Vagina (tissue), 2 donors: ENCODE results near the gene MYO1H. TPM values are rescaled to one million over a fixed set of nuclear protein-coding genes. Genes with fewer than 3 reads are reported as not detected.
A peak's percentile ranks its signal among the peaks of the same experiment; 100 is the strongest.

Source experiments
- DNase-seq, 2 donors: peaks; one replicate each; pipeline ENCODE4 v3.0.0-alpha.2; 2017; ENCODE audit errors: extremely low spot score in 2 of 2
- H3K27ac ChIP-seq: fragments of 200-600 bp; sonication (generic); one replicate; pipeline ENCODE4 v1.5.1; 2019
- H3K27me3 ChIP-seq: fragments of 200-600 bp; sonication (generic); one replicate; pipeline ENCODE4 v1.5.1; 2019
- H3K36me3 ChIP-seq, 2 donors: fragments of 200-600 bp; sonication (generic); one replicate each; pipeline ENCODE4 v1.5.1; 2017 to 2019
- H3K4me1 ChIP-seq: fragments of 200-600 bp; sonication (generic); one replicate; pipeline ENCODE4 v1.5.1; 2019
- H3K4me3 ChIP-seq, 2 donors: fragments of 200-600 bp; sonication (generic); 1 replicate in 1 of 2; 2 replicates in 1 of 2; pipeline ENCODE4 v1.5.1; 2016 to 2019
- H3K9me3 ChIP-seq: fragments of 200-600 bp; sonication (generic); one replicate; pipeline ENCODE4 v1.5.1; 2019
- CTCF ChIP-seq, 3 experiments: fragments of 450-650 bp in 2 of 3; fragments of 200-600 bp in 1 of 3; sonication (generic) in 1 of 3; IDR thresholded peaks; one replicate each; pipeline ENCODE4 v1.5.1; 2017 to 2019; ENCODE audit warnings: antibody characterized with exemption in 3 of 3, mild to moderate bottlenecking in 2 of 3, moderate library complexity in 2 of 3
- POLR2A ChIP-seq, 2 donors: fragments of 450-650 bp; IDR thresholded peaks; one replicate each; pipeline ENCODE4 v1.6.1; 2017; ENCODE audit warnings: antibody characterized with exemption in 2 of 2, mild to moderate bottlenecking in 2 of 2, moderate library complexity in 2 of 2
- POLR2AphosphoS5 ChIP-seq, 2 donors: sonication (generic); formaldehyde crosslinking; IDR thresholded peaks; one replicate each; pipeline ENCODE4 v1.9.0; 2017; ENCODE audit warnings: antibody characterized with exemption in 2 of 2, mild to moderate bottlenecking in 2 of 2, low read depth in 1 of 2; ENCODE audit not compliant: insufficient read depth in 1 of 2
- intact Hi-C: fragments of 100-400 bp; cut with DNase I; formaldehyde crosslinking; loops from one replicate; pipeline ENCODE4 v1.15.1; 2023
- total RNA-seq: library from RNA; depleted of rRNA; stranded (reverse); fragments of >200 nt; gene quantifications from one replicate; pipeline ENCODE4 v1.2.3, GENCODE V29; 2016

MYO1H gene
- total RNA-seq, 1 donor from 2014 or later: not detected

GRCh38 chr12:109448272-109448671 lies 100.6 kb downstream of the MYO1H start:
- TF ChIP-seq POLR2A (IDR thresholded peaks at IDR 0.05): no peak
- no peak for TF ChIP-seq CTCF (IDR thresholded peaks at IDR 0.05)
- no peak for TF ChIP-seq POLR2AphosphoS5 (IDR thresholded peaks at IDR 0.05; ENCODE audit: insufficient read depth in 1 of 2, low read depth in 1 of 2)
- DNase-seq: no peak
- intact Hi-C loops: no loop called here
- H3K4me1 ChIP-seq: peaks cover 43% of the 10 kb centered on the region
- H3K4me3 ChIP-seq: no peak overlapping the region
- H3K27ac ChIP-seq: no peak overlapping the region
- H3K9me3 ChIP-seq: no peaks in the 10 kb centered on the region
- no peaks in the 10 kb centered on the region for H3K27me3 ChIP-seq
- peaks cover 0 to 40% of the 10 kb centered on the region in 2 donors for H3K36me3 ChIP-seq

- peak overlapping the region; percentile 1 for H3K27ac ChIP-seq
- no peak for TF ChIP-seq CTCF (IDR thresholded peaks at IDR 0.05)
- no peak for TF ChIP-seq POLR2AphosphoS5 (IDR thresholded peaks at IDR 0.05; ENCODE audit: insufficient read depth in 1 of 2, low read depth in 1 of 2)
- TF ChIP-seq POLR2A (IDR thresholded peaks at IDR 0.05): no peak
- DNase-seq: no peak
- H3K27me3 ChIP-seq: no peaks in the 10 kb centered on the region
- no peak overlapping the region for H3K4me3 ChIP-seq
- intact Hi-C loops: no loop called here
- no peaks in the 10 kb centered on the region for H3K9me3 ChIP-seq
- peaks cover 43% of the 10 kb centered on the region for H3K4me1 ChIP-seq
- H3K36me3 ChIP-seq: peaks cover 0 to 46% of the 10 kb centered on the region in 2 donors
Measured at GRCh38 chr12:109448707-109449390, 101.1 kb downstream of the MYO1H start.

- H3K27ac ChIP-seq: no peak overlapping the region
- H3K36me3 ChIP-seq: peaks cover 0 to 57% of the 10 kb centered on the region in 2 donors
Measured at GRCh38 chr12:109449845-109450532, 102.3 kb downstream of the MYO1H start.

GRCh38 chr12:109450980-109451379 lies 103.3 kb downstream of the MYO1H start:
- no peak for TF ChIP-seq POLR2A (IDR thresholded peaks at IDR 0.05)
- H3K4me3 ChIP-seq: no peak overlapping the region
- peaks cover 27% of the 10 kb centered on the region for H3K4me1 ChIP-seq
- no peak for DNase-seq
- intact Hi-C loops: no loop called here
- H3K27ac ChIP-seq: no peak overlapping the region
- H3K36me3 ChIP-seq: peaks cover 0 to 67% of the 10 kb centered on the region in 2 donors
- no peaks in the 10 kb centered on the region for H3K9me3 ChIP-seq
- H3K27me3 ChIP-seq: no peaks in the 10 kb centered on the region

More at GRCh38 chr12:109449845-109450532, 102.3 kb downstream of the MYO1H start:
- intact Hi-C loops: no loop called here
- Histone ChIP-seq H3K4me3 (no peak overlapping the region), H3K27me3 (no peaks in the 10 kb centered on the region), H3K9me3 (no peaks in the 10 kb centered on the region), H3K4me1 (peaks cover 37% of the 10 kb centered on the region)
- TF ChIP-seq POLR2A (IDR thresholded peaks at IDR 0.05) (no peak), POLR2AphosphoS5 (IDR thresholded peaks at IDR 0.05; ENCODE audit: insufficient read depth in 1 of 2, low read depth in 1 of 2) (no peak), CTCF (IDR thresholded peaks at IDR 0.05) (no peak)
- no peak for DNase-seq

- intact Hi-C loops: no loop called here
- H3K4me3 ChIP-seq: no peak overlapping the region
- DNase-seq: no peak
- H3K36me3 ChIP-seq: peaks cover 0 to 71% of the 10 kb centered on the region in 2 donors
- H3K27ac ChIP-seq: no peak overlapping the region
- H3K27me3 ChIP-seq: no peaks in the 10 kb centered on the region
- H3K4me1 ChIP-seq: peaks cover 27% of the 10 kb centered on the region
- TF ChIP-seq POLR2AphosphoS5 (IDR thresholded peaks at IDR 0.05; ENCODE audit: insufficient read depth in 1 of 2, low read depth in 1 of 2) (no peak), CTCF (IDR thresholded peaks at IDR 0.05) (no peak), POLR2A (IDR thresholded peaks at IDR 0.05) (no peak)
- H3K9me3 ChIP-seq: no peaks in the 10 kb centered on the region
Measured at GRCh38 chr12:109451400-109451799, 103.7 kb downstream of the MYO1H start.
